Measurements from ENCODE around the gene GALNT16.
A peak's percentile ranks its signal among the peaks of the same experiment; 100 is the strongest.

Gene GALNT16

DNA sequence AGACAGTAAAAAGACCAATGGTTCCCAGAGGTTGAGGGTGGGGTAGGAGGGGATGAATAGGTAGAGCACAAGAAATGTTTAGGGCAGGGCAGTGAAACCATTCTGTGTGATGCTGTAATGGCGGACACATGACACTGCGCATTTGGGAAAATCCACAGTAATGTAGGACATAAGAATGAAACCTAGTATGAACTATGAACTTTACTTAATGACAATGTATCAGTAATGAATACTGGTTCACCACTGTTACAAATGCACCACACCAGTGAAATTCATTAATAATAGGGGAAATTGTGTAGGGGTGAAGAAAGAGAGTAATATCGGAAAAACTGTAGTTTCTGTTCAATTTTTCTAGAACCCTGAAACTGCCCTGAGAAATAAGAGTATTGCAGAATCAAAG lies 132.5 kb downstream of the GALNT16 start:
- TF ChIP-seq, protein P1, sequence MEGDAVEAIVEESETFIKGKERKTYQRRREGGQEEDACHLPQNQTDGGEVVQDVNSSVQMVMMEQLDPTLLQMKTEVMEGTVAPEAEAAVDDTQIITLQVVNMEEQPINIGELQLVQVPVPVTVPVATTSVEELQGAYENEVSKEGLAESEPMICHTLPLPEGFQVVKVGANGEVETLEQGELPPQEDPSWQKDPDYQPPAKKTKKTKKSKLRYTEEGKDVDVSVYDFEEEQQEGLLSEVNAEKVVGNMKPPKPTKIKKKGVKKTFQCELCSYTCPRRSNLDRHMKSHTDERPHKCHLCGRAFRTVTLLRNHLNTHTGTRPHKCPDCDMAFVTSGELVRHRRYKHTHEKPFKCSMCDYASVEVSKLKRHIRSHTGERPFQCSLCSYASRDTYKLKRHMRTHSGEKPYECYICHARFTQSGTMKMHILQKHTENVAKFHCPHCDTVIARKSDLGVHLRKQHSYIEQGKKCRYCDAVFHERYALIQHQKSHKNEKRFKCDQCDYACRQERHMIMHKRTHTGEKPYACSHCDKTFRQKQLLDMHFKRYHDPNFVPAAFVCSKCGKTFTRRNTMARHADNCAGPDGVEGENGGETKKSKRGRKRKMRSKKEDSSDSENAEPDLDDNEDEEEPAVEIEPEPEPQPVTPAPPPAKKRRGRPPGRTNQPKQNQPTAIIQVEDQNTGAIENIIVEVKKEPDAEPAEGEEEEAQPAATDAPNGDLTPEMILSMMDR (conservative IDR thresholded peaks at IDR 0.05; ENCODE audit: low read length): no peak
- H3K4me3 ChIP-seq (ENCODE audit: low read length): no peak overlapping the region
- no peak for DNase-seq (ENCODE audit: low read depth)

DNA sequence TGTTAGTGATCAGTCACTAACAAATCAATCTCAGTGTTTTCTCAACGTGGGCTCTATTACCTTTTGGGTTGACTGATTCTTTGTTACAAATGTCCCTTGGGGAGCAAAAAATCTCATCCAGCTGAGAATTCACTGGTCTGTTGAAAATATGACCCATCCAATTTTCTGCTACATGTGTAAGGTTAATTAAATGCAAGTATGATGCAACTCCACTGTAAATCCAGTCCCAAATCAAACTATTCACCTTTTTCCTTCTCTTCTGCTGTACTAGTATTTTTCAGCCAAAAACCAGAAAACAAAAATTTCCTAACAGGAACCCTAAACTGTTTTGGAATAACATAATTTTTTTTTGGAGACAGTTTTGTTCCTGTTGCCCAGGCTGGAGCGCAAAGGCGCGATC lies 136.0 kb downstream of the GALNT16 start:
- peak; percentile 12 for DNase-seq (ENCODE audit: low read depth)
- H3K4me3 ChIP-seq (ENCODE audit: low read length): no peak overlapping the region
- TF ChIP-seq, protein P1 (conservative IDR thresholded peaks at IDR 0.05; ENCODE audit: low read length): no peak

DNA sequence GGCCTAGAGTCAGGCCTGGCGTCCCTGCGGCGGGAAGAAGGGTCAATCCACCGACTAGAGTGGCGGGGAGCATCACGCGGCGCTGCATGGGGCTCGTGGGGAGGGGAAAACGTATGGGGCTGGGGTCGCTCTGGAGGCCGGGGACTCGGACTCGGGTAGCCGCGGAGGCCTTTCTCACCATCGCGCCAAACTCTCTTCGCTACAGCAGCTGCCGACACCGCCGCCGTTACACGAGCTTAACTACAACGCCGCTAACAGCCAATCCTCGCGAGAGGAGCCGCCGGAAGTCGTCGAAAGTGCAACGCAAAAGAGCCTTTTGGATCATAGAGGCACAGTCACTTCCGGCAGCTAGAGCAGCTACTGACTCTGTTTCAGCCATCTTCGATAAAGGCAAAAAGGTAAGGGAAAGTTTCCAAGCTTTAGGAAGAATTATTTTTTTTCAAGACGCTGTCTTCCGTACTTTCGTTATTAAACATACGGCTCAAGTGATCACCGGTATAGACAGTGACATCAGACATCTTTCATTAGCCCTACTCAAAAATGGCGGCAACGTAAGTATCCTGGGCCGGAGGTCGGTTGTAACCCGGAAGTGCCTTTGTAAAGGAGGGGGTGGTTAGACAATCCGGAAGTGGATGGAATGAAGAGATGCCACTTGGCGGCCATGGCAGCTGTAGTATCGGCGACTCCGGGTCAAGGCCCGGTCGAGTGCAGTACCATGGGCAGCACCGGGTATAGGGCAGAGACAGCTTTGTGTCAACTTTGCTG lies 138.3 kb downstream of the GALNT16 start, which contains the start of the genes ERH and SLC39A9:
Gene ERH (minus strand): TSS at position 247 of the 765 bp plus-strand sequence. CDS start 66 bp downstream, at position 181.
Gene SLC39A9 (plus strand): TSS at position 640 of the 765 bp plus-strand sequence. CDS start 678 bp downstream, outside the sequence.
- H3K4me3 ChIP-seq (ENCODE audit: low read length): peak within 1 kb of the TSS; percentile 81
- peak; percentile 97 for DNase-seq (ENCODE audit: low read depth)
- TF ChIP-seq, protein P1 (conservative IDR thresholded peaks at IDR 0.05; ENCODE audit: low read length): no peak

DNA sequence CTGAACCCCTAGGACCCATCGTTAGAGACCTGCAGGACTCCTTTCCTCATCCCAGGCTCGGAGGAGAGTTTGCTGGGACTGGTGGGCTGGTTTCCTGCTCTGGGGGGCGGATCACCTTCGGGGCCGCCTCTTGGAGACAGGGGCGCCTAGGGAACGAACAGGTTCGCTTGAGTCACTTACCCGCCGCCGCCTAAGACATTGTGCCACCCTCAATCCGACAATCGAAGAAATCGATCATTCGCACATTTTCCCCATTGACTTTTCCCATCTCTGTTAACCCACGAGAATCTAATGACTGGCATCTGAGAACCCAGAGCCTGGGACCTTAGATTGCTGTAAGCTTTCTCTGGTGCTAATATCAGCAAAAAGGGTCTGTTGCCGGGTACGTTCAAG lies 138.9 kb downstream of the GALNT16 start:
- DNase-seq (ENCODE audit: low read depth): no peak
- H3K4me3 ChIP-seq (ENCODE audit: low read length): peak overlapping the region; percentile 81
- TF ChIP-seq, protein P1 (conservative IDR thresholded peaks at IDR 0.05; ENCODE audit: low read length): no peak

DNA sequence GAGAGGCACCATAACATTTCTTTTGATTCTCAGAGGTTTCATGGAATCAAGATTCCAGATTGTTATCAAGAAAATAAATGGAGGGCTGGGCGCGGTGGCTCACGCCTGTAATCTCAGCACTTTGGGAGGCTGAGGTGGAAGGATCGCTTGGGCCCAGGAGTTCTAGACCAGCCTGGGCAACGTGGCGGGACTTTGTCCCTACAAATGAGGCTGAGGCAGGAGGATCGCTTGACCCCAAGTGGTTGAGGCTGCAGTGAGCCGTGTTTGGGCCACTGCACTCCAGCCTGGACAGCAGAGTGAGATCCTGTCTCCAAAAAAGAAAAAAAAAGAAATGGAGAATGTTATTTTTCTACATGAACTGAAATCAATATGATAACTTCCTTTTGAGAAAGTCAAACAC lies 139.8 kb downstream of the GALNT16 start:
- H3K4me3 ChIP-seq (ENCODE audit: low read length): peak overlapping the region; percentile 81
- TF ChIP-seq, protein P1 (conservative IDR thresholded peaks at IDR 0.05; ENCODE audit: low read length): no peak
- DNase-seq (ENCODE audit: low read depth): no peak

DNA sequence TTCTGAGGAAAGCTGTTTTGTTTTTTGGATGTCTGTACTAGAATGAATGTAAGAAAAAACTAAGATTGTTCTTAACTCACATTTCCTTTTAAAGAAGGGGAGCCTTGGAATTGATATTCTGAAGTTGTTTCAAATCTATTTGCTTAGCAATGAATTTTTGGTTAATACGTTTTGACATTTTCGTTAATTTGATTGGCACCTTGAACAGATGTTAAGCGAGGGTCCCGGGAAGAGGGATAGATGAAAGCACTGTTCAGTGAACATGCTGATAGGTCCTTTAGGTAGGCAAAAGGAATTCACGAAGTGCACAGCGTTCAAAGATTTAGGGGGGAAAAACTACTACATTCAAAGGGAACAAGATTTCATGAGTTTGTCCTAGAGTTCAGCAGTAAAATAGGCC lies 140.2 kb downstream of the GALNT16 start:
- no peak for DNase-seq (ENCODE audit: low read depth)
- TF ChIP-seq, protein P1 (conservative IDR thresholded peaks at IDR 0.05; ENCODE audit: low read length): no peak
- H3K4me3 ChIP-seq (ENCODE audit: low read length): peak overlapping the region; percentile 81

DNA sequence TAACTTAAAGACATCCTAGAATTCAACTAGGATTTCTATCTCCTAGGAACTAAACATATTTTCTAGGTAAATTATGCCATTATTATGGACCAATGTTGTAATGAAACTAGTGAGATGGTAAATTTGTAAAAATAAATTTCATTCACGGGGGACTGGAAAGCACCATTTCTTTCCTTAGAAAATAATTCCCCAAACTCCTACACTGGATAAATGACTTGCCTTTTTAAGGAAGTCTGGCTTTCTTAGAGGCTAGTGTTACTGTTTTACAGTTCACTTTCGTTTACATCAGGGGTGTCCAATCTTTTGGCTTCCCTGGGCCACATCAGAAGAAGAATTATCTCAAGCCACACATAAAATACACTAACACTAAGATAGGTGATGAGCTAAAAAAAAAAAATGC lies 141.9 kb downstream of the GALNT16 start:
- no peak for DNase-seq (ENCODE audit: low read depth)
- TF ChIP-seq, protein P1 (conservative IDR thresholded peaks at IDR 0.05; ENCODE audit: low read length): no peak

More for the DNA sequence above, 141.9 kb downstream of the GALNT16 start:
- H3K4me3 ChIP-seq (ENCODE audit: low read length): no peak overlapping the region

Measured in AG10803 (cell line).